Measurements from ENCODE around the gene PTPRH.

- no peak for TF ChIP-seq RFX5 (IDR thresholded peaks at IDR 0.05; ENCODE audit: low read length)
- TF ChIP-seq TAF1 (IDR thresholded peaks at IDR 0.05; ENCODE audit: borderline replicate concordance, low read depth, low read length): no peak
- TF ChIP-seq, protein P1, sequence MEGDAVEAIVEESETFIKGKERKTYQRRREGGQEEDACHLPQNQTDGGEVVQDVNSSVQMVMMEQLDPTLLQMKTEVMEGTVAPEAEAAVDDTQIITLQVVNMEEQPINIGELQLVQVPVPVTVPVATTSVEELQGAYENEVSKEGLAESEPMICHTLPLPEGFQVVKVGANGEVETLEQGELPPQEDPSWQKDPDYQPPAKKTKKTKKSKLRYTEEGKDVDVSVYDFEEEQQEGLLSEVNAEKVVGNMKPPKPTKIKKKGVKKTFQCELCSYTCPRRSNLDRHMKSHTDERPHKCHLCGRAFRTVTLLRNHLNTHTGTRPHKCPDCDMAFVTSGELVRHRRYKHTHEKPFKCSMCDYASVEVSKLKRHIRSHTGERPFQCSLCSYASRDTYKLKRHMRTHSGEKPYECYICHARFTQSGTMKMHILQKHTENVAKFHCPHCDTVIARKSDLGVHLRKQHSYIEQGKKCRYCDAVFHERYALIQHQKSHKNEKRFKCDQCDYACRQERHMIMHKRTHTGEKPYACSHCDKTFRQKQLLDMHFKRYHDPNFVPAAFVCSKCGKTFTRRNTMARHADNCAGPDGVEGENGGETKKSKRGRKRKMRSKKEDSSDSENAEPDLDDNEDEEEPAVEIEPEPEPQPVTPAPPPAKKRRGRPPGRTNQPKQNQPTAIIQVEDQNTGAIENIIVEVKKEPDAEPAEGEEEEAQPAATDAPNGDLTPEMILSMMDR (IDR thresholded peaks at IDR 0.05): no peak
- no peak for TF ChIP-seq FOXM1 (IDR thresholded peaks at IDR 0.05; ENCODE audit: low read depth)
- TF ChIP-seq POLR2AphosphoS5 (IDR thresholded peaks at IDR 0.05; ENCODE audit: low read depth, low read length): no peak
- TF ChIP-seq EP300 (IDR thresholded peaks at IDR 0.05; ENCODE audit: borderline replicate concordance in 1 of 2, low read depth in 1 of 2, low read length in 1 of 2): no peak
- no peak for TF ChIP-seq TEAD4 (IDR thresholded peaks at IDR 0.05; ENCODE audit: borderline replicate concordance, insufficient read depth)
- TF ChIP-seq, protein P2, sequence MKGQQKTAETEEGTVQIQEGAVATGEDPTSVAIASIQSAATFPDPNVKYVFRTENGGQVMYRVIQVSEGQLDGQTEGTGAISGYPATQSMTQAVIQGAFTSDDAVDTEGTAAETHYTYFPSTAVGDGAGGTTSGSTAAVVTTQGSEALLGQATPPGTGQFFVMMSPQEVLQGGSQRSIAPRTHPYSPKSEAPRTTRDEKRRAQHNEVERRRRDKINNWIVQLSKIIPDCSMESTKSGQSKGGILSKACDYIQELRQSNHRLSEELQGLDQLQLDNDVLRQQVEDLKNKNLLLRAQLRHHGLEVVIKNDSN (IDR thresholded peaks at IDR 0.05; ENCODE audit: borderline replicate concordance, low read depth): no peak
- no peak for TF ChIP-seq TCF12 (IDR thresholded peaks at IDR 0.05)
- TF ChIP-seq SIN3A (IDR thresholded peaks at IDR 0.05; ENCODE audit: borderline replicate concordance, low read depth, low read length): no peak
- no peak for TF ChIP-seq JUND (IDR thresholded peaks at IDR 0.05)
- no peak for TF ChIP-seq EZH2phosphoT487 (IDR thresholded peaks at IDR 0.05; ENCODE audit: borderline replicate concordance, low read depth)
- TF ChIP-seq RAD21 (IDR thresholded peaks at IDR 0.05; ENCODE audit: low read length): no peak
- no peak for TF ChIP-seq MXI1 (IDR thresholded peaks at IDR 0.05; ENCODE audit: low read depth, low read length)
Measured at GRCh38 chr19:55131421-55131820, 77.9 kb downstream of the PTPRH start.

Data from SK-N-SH (cell line).